Skeletal muscle tissue (tissue), 4 donors: ENCODE measurements around the gene CFAP157. TPM values are rescaled to one million over a fixed set of nuclear protein-coding genes. Genes with fewer than 3 reads are reported as not detected.

Experiments
- H3K27ac ChIP-seq: one replicate; pipeline ENCODE4 v1.7.0; 2013; ENCODE audit warnings: mild to moderate bottlenecking, low read depth, low read length, inconsistent platforms
- H3K27me3 ChIP-seq, 3 donors: one replicate each; pipeline ENCODE4 v1.7.0; 2013; ENCODE audit warnings: low read length in 3 of 3; ENCODE audit not compliant: control insufficient read depth in 3 of 3, insufficient read depth in 3 of 3
- H3K36me3 ChIP-seq, 3 donors: one replicate each; pipeline ENCODE4 v1.7.0; 2013; ENCODE audit warnings: low read length in 3 of 3; ENCODE audit not compliant: control insufficient read depth in 3 of 3, insufficient read depth in 3 of 3
- H3K4me1 ChIP-seq, 3 donors: one replicate each; pipeline ENCODE4 v1.7.0; 2013; ENCODE audit warnings: low read length in 3 of 3, mild to moderate bottlenecking in 3 of 3; ENCODE audit not compliant: control insufficient read depth in 3 of 3, insufficient read depth in 3 of 3
- H3K4me3 ChIP-seq, 3 donors: one replicate each; pipeline ENCODE4 v1.7.0; 2013; ENCODE audit warnings: low read length in 3 of 3
- H3K9ac ChIP-seq, 3 donors: one replicate each; pipeline ENCODE4 v1.7.0; 2013; ENCODE audit warnings: low read length in 3 of 3, mild to moderate bottlenecking in 3 of 3, moderate library complexity in 2 of 3, low read depth in 1 of 3
- H3K9me3 ChIP-seq, 3 donors: one replicate each; pipeline ENCODE4 v1.7.0; 2013; ENCODE audit warnings: low read length in 3 of 3; ENCODE audit not compliant: control insufficient read depth in 3 of 3
- total RNA-seq: library from RNA; depleted of rRNA; stranded (reverse); fragments of >200 nt; gene quantifications from one replicate; pipeline ENCODE4 v1.2.3, GENCODE V29; 2014
- donor health status: Osteomylitis.

Gene CFAP157
- total RNA-seq, 1 donor from 2014 or later, result not detected

DNA sequence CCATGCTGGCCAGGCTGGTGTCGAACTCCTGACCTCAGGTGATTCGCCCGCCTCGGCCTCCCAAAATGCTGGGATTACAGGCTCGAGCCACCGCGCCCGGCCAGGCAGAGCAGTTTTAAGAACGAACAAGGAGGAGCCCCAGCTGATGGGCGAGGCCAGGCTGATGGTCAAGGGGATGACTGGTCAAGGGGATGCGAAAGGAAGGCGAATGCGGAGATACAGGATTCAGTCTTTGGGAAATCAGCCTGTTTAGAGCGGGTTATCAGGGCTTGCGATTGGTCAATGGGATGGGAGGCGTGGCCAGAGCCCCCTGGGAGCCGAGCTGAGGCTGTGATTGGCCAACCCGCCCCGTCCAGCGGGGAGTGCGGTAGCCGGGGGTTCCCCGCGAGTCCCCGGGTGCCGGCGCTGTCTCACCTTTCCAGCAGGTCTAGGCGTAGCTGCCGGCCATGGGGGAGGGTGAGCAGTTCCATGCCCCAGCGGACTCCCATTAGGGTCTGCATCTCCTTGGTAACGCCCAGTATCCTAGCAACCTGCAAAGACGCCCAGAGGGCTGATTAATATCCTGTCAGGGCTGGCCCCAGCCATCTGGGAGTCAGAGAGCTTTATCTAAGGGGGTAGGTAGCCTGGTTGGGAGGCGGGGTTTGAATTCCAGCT is 35.8 kb downstream of the CFAP157 start:
- Histone ChIP-seq H3K27ac (no peak overlapping the region), H3K27me3 (no peaks in the 10 kb centered on the region), H3K4me3 (no peak overlapping the region), H3K9me3 (no peaks in the 10 kb centered on the region), H3K4me1 (peaks cover 11 to 16% (median 12%) of the 10 kb centered on the region in 3 donors), H3K9ac (peak overlapping the region in 2 of 3 donors; percentile 3 to 14), H3K36me3 (peaks cover 0 to 9% (median 6%) of the 10 kb centered on the region in 3 donors)

DNA sequence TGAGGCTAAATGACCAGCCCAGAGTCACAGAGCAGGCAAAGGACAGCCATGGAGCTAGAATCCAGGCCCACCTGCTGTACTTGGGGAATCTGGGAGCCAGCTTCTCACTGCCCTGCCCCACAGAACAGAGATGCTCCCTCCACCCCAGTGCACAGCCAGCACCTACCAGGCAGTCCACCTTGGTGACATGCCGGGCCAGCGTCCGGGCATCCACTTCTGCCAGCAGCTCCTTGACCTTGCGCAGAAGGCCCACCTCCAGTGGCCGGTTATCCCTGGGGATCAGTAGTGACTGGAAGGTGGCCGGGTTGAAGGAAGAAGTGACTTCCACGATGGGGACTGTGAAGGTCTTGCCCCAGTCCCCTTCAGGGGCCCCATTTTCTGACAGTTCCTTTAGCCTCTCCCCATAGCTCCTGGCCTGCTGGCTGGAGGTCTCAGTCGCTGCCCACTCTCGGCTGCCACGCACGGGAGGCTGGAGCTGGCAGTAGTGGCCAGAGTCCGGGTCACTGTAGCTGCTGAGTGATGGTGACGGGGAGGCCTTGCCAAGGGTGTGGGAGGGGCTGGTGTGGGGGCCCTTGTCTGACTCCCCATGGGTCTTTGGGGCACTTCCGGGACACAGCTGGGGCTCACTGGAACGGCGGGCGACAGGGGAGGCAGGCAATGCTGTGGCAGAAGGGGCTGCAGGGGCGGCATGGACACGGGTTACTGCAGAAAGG is 37.8 kb downstream of the CFAP157 start:
- H3K4me3 ChIP-seq, result no peak overlapping the region
- peaks cover 8 to 16% (median 11%) of the 10 kb centered on the region in 3 donors for H3K36me3 ChIP-seq
- no peak overlapping the region for H3K9ac ChIP-seq
- H3K9me3 ChIP-seq, result no peaks in the 10 kb centered on the region
- H3K4me1 ChIP-seq, result peaks cover 11 to 15% (median 12%) of the 10 kb centered on the region in 3 donors
- no peak overlapping the region for H3K27ac ChIP-seq
- H3K27me3 ChIP-seq, result no peaks in the 10 kb centered on the region

DNA sequence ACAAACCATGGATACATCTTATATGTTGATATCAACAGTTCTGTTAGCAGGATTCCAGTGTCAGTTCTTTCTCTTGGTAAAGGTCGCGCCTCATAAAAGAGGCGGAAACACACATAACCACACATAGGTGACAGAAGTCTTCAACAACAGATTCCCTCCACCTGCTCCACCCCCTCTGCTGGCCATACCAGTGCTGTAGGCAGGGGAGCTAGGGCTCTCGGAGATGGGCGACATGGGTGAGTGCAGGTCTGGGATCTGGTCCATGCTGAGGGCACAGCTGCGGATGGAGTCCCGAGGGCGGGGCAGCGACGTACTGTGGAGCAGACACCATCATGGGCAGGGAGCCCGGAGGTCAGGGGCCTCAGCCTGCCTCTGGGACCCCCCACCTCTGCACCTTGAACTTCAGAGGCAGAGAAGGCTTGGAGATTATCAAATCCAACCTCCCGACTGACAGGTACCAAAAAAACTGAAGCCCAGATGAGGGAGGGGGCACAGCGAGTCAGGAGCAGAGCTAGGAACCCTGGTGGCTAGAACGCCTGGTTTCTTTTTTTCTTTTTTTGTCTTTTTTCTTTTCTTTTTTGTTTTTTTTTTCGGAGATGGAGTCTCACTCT is 40.3 kb downstream of the CFAP157 start:
- H3K4me3 ChIP-seq, result no peak overlapping the region
- no peaks in the 10 kb centered on the region for H3K27me3 ChIP-seq
- no peaks in the 10 kb centered on the region for H3K9me3 ChIP-seq
- no peak overlapping the region for H3K9ac ChIP-seq
- no peaks in the 10 kb centered on the region for H3K4me1 ChIP-seq
- H3K27ac ChIP-seq, result no peak overlapping the region
- peaks cover 10 to 17% (median 14%) of the 10 kb centered on the region in 3 donors for H3K36me3 ChIP-seq

DNA sequence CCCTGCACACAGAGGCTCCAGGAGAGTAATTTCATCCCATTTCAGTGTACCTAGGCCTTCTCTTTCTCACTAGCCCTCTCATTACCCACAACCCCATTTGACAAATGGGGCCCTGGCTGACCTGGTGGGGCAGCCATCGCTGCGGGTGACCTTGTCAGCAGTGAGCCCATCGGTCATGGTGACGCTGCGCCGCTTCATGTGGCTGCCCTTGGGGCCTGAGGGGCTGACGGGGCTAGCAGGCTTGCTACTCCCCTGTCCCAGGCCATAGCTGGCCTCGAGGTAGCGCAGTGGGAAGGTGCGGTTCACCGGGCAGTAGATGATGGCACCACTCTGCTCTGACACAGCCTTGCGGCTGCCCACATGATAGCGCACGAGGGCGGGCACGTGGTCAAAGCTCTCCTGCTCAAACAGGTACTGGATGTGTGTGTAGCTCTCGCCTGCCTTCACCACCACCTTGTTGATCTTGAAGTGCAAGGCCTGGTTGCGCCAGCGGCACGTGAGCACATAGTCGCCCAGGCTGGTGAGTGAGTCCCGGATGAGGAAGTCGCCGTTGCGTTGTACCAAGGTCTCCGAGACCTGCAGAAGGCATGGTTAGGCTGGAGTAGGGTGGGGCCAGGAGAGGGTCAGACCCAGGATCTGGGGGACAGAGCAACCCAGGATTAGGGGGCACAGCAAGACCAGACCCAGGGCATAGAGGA is 42.5 kb downstream of the CFAP157 start:
- Histone ChIP-seq H3K27ac (no peak overlapping the region), H3K27me3 (peaks cover 12 to 20% (median 18%) of the 10 kb centered on the region in 3 donors), H3K4me1 (peaks cover 0 to 5% (median 0%) of the 10 kb centered on the region in 3 donors), H3K9me3 (no peaks in the 10 kb centered on the region), H3K36me3 (peaks cover 10 to 16% (median 14%) of the 10 kb centered on the region in 3 donors), H3K9ac (no peak overlapping the region), H3K4me3 (no peak overlapping the region)

DNA sequence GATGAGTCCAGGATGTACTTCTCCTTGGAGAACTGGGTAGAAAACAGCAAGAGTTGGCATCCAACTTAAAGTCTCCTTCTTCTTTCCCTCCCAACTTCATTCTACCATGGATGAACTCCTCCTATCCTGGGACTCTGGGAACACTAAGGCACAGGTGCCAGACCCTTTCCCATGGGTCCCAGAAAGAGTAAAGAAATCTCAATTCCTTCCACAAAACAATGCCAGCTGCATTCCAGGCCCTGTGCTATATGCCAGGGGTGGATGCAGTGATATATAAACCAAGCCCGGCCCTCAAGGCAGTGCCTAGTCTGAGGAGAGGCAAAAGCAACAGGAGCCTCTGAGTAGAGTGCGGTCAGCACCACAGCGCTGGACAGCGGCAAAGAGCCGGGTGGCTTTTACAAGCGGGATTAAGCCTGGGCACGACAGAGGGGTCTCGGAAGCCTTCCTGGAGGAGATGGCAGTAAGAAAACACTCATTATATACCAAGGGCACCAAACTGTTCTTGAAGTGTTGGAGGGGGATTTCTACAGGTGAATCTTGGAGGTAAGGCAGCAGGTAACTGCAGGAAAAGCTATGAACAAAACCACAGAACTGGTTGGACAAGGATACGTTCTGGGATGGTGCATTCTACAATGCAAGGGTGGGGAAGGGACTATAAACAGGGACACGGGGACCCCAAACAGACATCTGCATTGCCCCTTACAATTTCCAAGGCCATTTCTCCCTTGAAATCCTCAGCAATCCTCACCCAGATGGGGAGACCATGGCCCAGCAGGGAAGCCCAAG is 44.7 kb downstream of the CFAP157 start:
- Histone ChIP-seq H3K27ac (no peak overlapping the region), H3K4me1 (peaks cover 0 to 7% (median 5%) of the 10 kb centered on the region in 3 donors), H3K27me3 (peaks cover 20 to 37% (median 27%) of the 10 kb centered on the region in 3 donors)

DNA sequence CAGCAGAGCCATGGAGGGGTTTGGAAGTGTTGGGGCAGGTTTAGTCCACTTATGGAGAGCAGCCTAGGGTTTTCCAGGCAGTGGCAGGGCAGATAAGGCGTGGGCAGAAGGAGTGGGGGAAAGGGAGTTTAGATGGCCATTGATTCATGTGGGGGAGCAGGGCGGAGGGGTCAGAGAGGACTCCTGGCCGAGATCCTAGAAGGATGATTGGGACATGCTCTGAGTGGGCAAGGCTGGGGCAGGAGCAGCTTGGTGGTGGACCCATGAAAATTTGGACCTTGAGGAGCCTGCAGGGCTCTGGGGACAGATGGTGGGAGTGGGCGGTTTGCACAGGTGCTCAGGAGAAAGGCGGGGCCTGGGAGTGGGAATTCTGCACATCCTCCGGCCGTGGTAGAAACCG is 46.4 kb downstream of the CFAP157 start:
- H3K36me3 ChIP-seq, result peaks cover 6 to 11% (median 10%) of the 10 kb centered on the region in 3 donors
- no peak overlapping the region for H3K4me3 ChIP-seq
- H3K27me3 ChIP-seq, result peaks cover 20 to 37% (median 27%) of the 10 kb centered on the region in 3 donors
- peaks cover 0 to 7% (median 5%) of the 10 kb centered on the region in 3 donors for H3K4me1 ChIP-seq
- no peak overlapping the region for H3K27ac ChIP-seq
- no peak overlapping the region for H3K9ac ChIP-seq
- no peaks in the 10 kb centered on the region for H3K9me3 ChIP-seq

More for the DNA sequence above, 44.7 kb downstream of the CFAP157 start:
- H3K9ac ChIP-seq, result no peak overlapping the region
- H3K4me3 ChIP-seq, result no peak overlapping the region
- H3K36me3 ChIP-seq, result peaks cover 10 to 11% (median 10%) of the 10 kb centered on the region in 3 donors
- no peaks in the 10 kb centered on the region for H3K9me3 ChIP-seq

DNA sequence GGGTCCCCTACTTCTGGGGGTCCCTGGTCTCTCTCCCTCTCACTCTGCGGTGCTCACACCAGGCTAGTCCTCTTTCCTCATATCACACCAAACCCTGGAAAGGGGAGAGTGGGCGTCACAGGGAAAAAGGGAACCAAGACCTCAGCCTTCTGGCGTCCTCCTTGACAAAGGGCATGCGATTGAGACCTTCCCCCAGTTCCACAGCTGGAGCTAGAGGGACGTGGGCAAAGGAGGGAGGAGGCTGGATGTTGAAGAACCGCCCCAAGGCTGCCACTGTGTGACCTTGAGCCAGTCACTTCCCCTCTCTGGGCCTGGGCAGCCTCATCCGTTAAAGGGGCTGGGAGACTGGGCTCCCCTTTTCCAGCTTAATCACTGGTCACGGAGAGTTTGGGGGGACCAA is 46.8 kb downstream of the CFAP157 start:
- Histone ChIP-seq H3K9ac (no peak overlapping the region), H3K9me3 (no peaks in the 10 kb centered on the region), H3K4me1 (peaks cover 0 to 7% (median 5%) of the 10 kb centered on the region in 3 donors), H3K36me3 (peaks cover 5 to 10% (median 10%) of the 10 kb centered on the region in 3 donors), H3K4me3 (no peak overlapping the region), H3K27ac (no peak overlapping the region), H3K27me3 (peaks cover 23 to 37% (median 27%) of the 10 kb centered on the region in 3 donors)

DNA sequence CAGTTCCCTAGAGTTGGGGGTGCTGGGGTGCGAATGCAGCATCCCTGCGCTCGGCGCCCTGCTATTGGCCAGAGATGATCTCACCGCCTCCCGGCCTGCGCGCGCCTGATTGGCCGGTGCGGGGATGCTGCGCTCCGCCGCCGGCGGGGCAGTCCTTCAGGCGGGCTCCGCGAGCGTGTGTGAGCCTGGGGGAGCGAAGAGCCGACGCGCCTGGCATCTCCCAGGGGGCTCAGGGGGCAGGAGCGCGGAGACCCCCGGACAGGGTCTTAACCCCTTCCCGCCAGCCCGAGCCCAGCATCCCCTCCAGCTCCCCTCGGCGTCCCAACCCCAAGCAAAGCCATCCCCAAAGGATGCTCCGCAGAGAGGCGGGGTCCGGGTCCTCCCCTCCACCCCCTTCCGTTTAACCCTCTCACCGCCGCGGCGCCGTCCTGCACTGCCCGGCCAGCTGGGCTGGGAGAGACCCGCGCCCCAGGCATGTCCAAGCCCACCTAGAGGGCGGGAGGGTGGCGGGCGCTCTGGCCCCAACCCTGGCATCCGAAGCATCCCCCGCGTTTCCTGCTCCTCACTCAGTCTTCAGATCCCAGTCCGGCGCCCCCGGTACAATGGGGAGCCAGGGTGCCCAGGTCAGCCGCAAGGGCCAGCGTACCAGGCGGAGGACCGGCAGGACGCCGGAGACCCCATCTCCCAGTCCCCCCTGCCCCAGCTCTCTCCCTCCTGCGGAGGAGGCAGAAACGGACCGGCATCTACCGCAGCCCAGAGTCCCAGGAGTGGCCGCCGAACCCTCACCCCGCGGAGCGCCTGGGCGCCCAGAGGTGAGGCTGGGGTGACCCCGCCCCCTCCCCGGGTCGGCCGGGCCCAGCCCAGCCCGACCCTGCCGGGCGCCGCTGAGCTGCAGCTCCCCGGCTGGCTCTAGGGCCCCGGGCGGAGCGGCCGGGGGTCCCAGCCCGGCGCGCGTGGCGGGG is 47.6 kb downstream of the CFAP157 start:
- Histone ChIP-seq H3K27me3 (peaks cover 27 to 37% (median 27%) of the 10 kb centered on the region in 3 donors), H3K9ac (no peak overlapping the region), H3K36me3 (peaks cover 2 to 4% (median 3%) of the 10 kb centered on the region in 3 donors), H3K9me3 (no peaks in the 10 kb centered on the region), H3K27ac (no peak overlapping the region), H3K4me3 (no peak overlapping the region), H3K4me1 (peaks cover 0 to 7% (median 5%) of the 10 kb centered on the region in 3 donors)
